ENCODE data around the gene AGXT.

Gene AGXT

GRCh38 chr2:240885566-240885965 lies 16.9 kb downstream of the AGXT start:
- DNase-seq (ENCODE audit: low read depth in 2 of 2): no peak

- no peak for DNase-seq (ENCODE audit: low read depth in 2 of 2)
These were observed 17.5 kb downstream of the AGXT start for GRCh38 chr2:240886023-240886565.

GRCh38 chr2:240886678-240887609 lies 18.3 kb downstream of the AGXT start:
- no peak for DNase-seq (ENCODE audit: low read depth in 2 of 2)

GRCh38 chr2:240887631-240888030 lies 19.0 kb downstream of the AGXT start:
- no peak for DNase-seq (ENCODE audit: low read depth in 2 of 2)

- DNase-seq (ENCODE audit: low read depth in 2 of 2): no peak
These were observed 19.7 kb downstream of the AGXT start for GRCh38 chr2:240888130-240888889.

- DNase-seq (ENCODE audit: low read depth in 2 of 2): no peak
These were observed 20.4 kb downstream of the AGXT start for GRCh38 chr2:240888890-240889573.

- no peak for DNase-seq (ENCODE audit: low read depth in 2 of 2)
These were observed 21.3 kb downstream of the AGXT start for GRCh38 chr2:240889601-240890560.

GRCh38 chr2:240890691-240891090 lies 22.1 kb downstream of the AGXT start:
- DNase-seq (ENCODE audit: low read depth in 2 of 2): no peak

GRCh38 chr2:240891492-240892340 lies 23.1 kb downstream of the AGXT start:
- no peak for DNase-seq (ENCODE audit: low read depth in 2 of 2)

- no peak for DNase-seq (ENCODE audit: low read depth in 2 of 2)
These were observed 23.7 kb downstream of the AGXT start for GRCh38 chr2:240892356-240892755.

GRCh38 chr2:240892925-240893324 lies 24.3 kb downstream of the AGXT start:
- no peak for DNase-seq (ENCODE audit: low read depth in 2 of 2)

- DNase-seq (ENCODE audit: low read depth in 2 of 2): peak in 1 of 2 donors; percentile 46
These were observed 24.8 kb downstream of the AGXT start for GRCh38 chr2:240893363-240893844.

GRCh38 chr2:240894006-240894405 lies 25.4 kb downstream of the AGXT start:
- DNase-seq (ENCODE audit: low read depth in 2 of 2): no peak

- DNase-seq (ENCODE audit: low read depth in 2 of 2): no peak
These were observed 26.4 kb downstream of the AGXT start for GRCh38 chr2:240894836-240895558.

GRCh38 chr2:240895656-240896388 lies 27.2 kb downstream of the AGXT start, which contains the start of gene MAB21L4:
Gene MAB21L4 (minus strand): TSS chr2:240896156. CDS start chr2:240895997, 159 bp downstream.
- no peak for DNase-seq (ENCODE audit: low read depth in 2 of 2)

- no peak for DNase-seq (ENCODE audit: low read depth in 2 of 2)
These were observed 27.8 kb downstream of the AGXT start for GRCh38 chr2:240896394-240896793.

- no peak for DNase-seq (ENCODE audit: low read depth in 2 of 2)
These were observed 28.5 kb downstream of the AGXT start for GRCh38 chr2:240896871-240897692.
